Gastrocnemius medialis (tissue), 4 donors: Measurements from ENCODE around the gene SYNM. TPM values are rescaled to one million over a fixed set of nuclear protein-coding genes. Genes with fewer than 3 reads are reported as not detected.

Source experiments
- ATAC-seq, 2 donors: fragments of 150-250 bp; one replicate each; pipeline ENCODE4 v1.9.1; 2016
- DNase-seq, 2 donors: peaks; one replicate each; pipeline ENCODE4 v3.0.0-alpha.2; 2019
- H3K27ac ChIP-seq, 4 donors: fragments of 200-600 bp; sonication (generic); 1 replicate in 1 of 4; 2 replicates in 3 of 4; pipeline ENCODE4 v1.5.1; 2016 to 2018; ENCODE audit warnings: mild to moderate bottlenecking in 2 of 4, moderate library complexity in 1 of 4
- H3K27me3 ChIP-seq, 3 donors: fragments of 200-600 bp; sonication (generic) in 2 of 3; 1 replicate in 1 of 3; 2 replicates in 2 of 3; pipeline versions ENCODE4 v1.5.1 to v1.6.0; 2016 to 2019; ENCODE audit warnings: mild to moderate bottlenecking in 1 of 3, moderate library complexity in 1 of 3
- H3K36me3 ChIP-seq, 2 donors: fragments of 200-600 bp; sonication (generic) in 1 of 2; one replicate each; pipeline ENCODE4 v1.5.1; 2017 to 2018
- H3K4me1 ChIP-seq, 2 donors: fragments of 200-600 bp; sonication (generic) in 1 of 2; one replicate each; pipeline ENCODE4 v1.5.1; 2016 to 2017; ENCODE audit warnings: mild to moderate bottlenecking in 2 of 2
- H3K4me3 ChIP-seq, 4 donors: fragments of 200-600 bp; sonication (generic) in 3 of 4; 1 replicate in 1 of 4; 2 replicates in 3 of 4; pipeline ENCODE4 v1.5.1; 2016 to 2019; ENCODE audit warnings: mild to moderate bottlenecking in 2 of 4
- H3K9me3 ChIP-seq, 3 donors: fragments of 200-600 bp; sonication (generic) in 2 of 3; 1 replicate in 1 of 3; 2 replicates in 2 of 3; pipeline ENCODE4 v1.5.1; 2016 to 2019
- POLR2A ChIP-seq, 2 donors: fragments of 450-650 bp; IDR thresholded peaks; one replicate each; pipeline ENCODE4 v1.6.1; 2017; ENCODE audit warnings: antibody characterized with exemption in 2 of 2, mild to moderate bottlenecking in 2 of 2, moderate library complexity in 2 of 2
- in situ Hi-C, 4 donors: fragments of 200-750 bp; cut with MboI; loops; one replicate each; pipeline versions ENCODE4 v1.15.0 to v1.8.0; 2017; ENCODE audit warnings: low sequenced_read_pairs in 4 of 4
- intact Hi-C: fragments of 100-400 bp; cut with DNase I; formaldehyde crosslinking; loops from one replicate; pipeline ENCODE4 v1.15.1; 2023; ENCODE audit warnings: low total_unique reads
- total RNA-seq, 4 donors: library from RNA; depleted of rRNA; stranded (reverse); fragments of >200 nt; gene quantifications; one replicate each; pipeline versions ENCODE4 v1.1.0 to v1.2.3, GENCODE V29; 2016
- TF ChIP-seq, protein P1 (sequence below), 5 experiments: fragments of 450-650 bp in 3 of 5; fragments of 200-600 bp in 2 of 5; sonication (generic) in 2 of 5; IDR thresholded peaks in 4 of 5; conservative IDR thresholded peaks in 1 of 5; 1 replicate in 4 of 5; 2 replicates in 1 of 5; pipeline ENCODE4 v1.5.1; 2016 to 2019; ENCODE audit warnings: antibody characterized with exemption in 5 of 5, mild to moderate bottlenecking in 3 of 5, moderate library complexity in 3 of 5

SYNM gene
- total RNA-seq, 4 donors from 2014 or later, result 200 to 308 (median 266) TPM

DNA sequence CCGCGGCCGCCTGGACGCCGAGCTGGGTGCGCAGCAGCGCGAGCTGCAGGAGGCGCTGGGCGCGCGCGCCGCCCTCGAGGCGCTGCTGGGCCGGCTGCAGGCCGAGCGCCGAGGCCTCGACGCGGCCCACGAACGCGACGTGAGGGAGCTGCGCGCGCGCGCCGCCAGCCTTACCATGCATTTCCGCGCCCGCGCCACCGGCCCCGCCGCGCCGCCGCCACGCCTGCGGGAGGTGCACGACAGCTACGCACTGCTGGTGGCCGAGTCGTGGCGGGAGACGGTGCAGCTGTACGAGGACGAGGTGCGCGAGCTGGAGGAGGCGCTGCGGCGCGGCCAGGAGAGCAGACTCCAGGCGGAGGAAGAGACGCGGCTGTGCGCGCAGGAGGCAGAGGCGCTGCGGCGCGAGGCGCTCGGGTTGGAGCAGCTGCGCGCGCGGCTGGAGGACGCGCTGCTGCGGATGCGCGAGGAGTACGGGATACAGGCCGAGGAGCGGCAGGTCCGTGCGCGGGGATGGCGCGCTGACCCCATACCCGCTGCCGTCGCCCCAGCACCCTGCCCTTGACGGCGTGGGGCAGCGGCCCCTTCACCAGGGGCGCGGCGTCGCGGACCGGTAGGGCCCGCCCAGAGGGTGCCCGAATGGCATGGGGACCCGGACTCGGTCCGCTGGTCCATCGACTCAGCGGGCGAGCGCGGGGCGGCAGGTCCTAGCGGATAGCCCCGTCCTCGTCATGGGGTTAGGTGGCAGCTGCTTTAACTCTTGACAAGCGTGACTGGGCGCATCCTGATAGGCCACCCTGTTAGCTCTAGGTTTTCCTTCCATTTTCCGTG lies 848 bp downstream of the SYNM start:
- H3K27me3 ChIP-seq, result no peaks in the 10 kb centered on the region
- ATAC-seq (peak; percentile 44 to 49), DNase-seq (peak; percentile 62 to 72)
- intact Hi-C loops (loop anchor here (2.0 to 10.0 kb wide), 4 partner anchors 19 to 599 kb away; no protein-coding TSS in a partner anchor), in situ Hi-C loops (loop anchor here in 2 of 4 donors (25.0 kb wide), 1 partner anchor 632 kb away; the partner anchor contains the start of gene LYSMD4 (in 2 of the 2))
- H3K9me3 ChIP-seq, result no peaks in the 10 kb centered on the region
- no peaks in the 10 kb centered on the region for H3K36me3 ChIP-seq
- H3K4me3 ChIP-seq, result peak overlapping the region; percentile 63 to 86 (median 75)
- peaks cover 51 to 62% of the 10 kb centered on the region in 2 donors for H3K4me1 ChIP-seq
- peak overlapping the region; percentile 88 to 97 (median 94) for H3K27ac ChIP-seq
- TF ChIP-seq POLR2A (IDR thresholded peaks at IDR 0.05), result peak; percentile 65 to 75
- TF ChIP-seq, protein P1, sequence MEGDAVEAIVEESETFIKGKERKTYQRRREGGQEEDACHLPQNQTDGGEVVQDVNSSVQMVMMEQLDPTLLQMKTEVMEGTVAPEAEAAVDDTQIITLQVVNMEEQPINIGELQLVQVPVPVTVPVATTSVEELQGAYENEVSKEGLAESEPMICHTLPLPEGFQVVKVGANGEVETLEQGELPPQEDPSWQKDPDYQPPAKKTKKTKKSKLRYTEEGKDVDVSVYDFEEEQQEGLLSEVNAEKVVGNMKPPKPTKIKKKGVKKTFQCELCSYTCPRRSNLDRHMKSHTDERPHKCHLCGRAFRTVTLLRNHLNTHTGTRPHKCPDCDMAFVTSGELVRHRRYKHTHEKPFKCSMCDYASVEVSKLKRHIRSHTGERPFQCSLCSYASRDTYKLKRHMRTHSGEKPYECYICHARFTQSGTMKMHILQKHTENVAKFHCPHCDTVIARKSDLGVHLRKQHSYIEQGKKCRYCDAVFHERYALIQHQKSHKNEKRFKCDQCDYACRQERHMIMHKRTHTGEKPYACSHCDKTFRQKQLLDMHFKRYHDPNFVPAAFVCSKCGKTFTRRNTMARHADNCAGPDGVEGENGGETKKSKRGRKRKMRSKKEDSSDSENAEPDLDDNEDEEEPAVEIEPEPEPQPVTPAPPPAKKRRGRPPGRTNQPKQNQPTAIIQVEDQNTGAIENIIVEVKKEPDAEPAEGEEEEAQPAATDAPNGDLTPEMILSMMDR (IDR thresholded peaks at IDR 0.05 in 4 of 5, conservative IDR thresholded peaks at IDR 0.05 in 1 of 5), result peak in 2 of 5 experiments; percentile 16 to 17

DNA sequence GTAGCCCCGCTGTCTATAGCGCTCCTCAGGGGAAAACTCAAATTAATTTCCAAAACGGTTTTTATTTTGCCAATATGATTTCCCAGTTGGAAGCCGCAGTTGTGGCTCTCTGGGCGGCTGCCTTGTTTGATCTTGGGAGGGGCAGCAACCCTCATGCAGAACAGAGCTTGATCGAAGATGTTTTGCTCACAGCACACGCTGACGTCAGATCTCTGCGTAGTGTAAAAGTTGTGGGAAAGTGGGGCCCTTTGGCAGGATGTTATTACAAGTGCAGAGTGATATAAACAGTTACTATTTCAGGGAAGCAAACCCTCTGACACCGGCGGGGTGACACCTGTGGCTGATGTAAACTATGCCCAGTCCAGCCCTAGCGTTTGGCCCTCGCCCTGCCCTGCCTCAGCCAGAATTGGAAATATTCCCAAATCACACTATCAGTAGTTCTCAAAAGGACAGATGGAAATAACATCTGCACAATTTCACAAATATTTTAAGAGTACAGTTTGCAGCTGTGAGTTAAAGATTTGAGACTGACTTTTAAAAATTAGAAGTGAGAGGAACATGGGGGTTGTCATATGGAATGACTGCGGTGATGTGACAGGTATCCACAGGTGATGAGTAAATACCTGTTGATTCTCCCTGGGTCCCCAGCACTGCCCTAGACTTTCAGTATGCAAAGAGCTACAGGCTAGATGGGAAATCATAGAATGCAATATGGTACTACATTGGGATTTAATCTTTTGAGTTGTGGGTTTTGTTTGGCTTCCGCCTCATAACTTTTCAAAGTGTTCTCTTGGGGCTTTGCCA lies 1.7 kb downstream of the SYNM start:
- H3K9me3 ChIP-seq, result no peaks in the 10 kb centered on the region
- ATAC-seq (peak in 1 of 2 donors; percentile 14), DNase-seq (peak; percentile 33 to 50)
- H3K27me3 ChIP-seq, result no peaks in the 10 kb centered on the region
- TF ChIP-seq, protein P1 (IDR thresholded peaks at IDR 0.05 in 4 of 5, conservative IDR thresholded peaks at IDR 0.05 in 1 of 5), result no peak
- no peak for TF ChIP-seq POLR2A (IDR thresholded peaks at IDR 0.05)
- H3K27ac ChIP-seq, result peak overlapping the region; percentile 88 to 97 (median 94)
- intact Hi-C loops, result loop anchor here (1.0 to 10.0 kb wide), 4 partner anchors 18 to 598 kb away; partner anchors contain the start of gene LRRC28
- H3K4me1 ChIP-seq, result peaks cover 60 to 65% of the 10 kb centered on the region in 2 donors
- H3K4me3 ChIP-seq, result peak overlapping the region; percentile 63 to 86 (median 71)
- in situ Hi-C loops, result loop anchor here in 2 of 4 donors (25.0 kb wide), 1 partner anchor 631 kb away; the partner anchor contains the start of gene LYSMD4 (in 2 of the 2)
- no peaks in the 10 kb centered on the region for H3K36me3 ChIP-seq

DNA sequence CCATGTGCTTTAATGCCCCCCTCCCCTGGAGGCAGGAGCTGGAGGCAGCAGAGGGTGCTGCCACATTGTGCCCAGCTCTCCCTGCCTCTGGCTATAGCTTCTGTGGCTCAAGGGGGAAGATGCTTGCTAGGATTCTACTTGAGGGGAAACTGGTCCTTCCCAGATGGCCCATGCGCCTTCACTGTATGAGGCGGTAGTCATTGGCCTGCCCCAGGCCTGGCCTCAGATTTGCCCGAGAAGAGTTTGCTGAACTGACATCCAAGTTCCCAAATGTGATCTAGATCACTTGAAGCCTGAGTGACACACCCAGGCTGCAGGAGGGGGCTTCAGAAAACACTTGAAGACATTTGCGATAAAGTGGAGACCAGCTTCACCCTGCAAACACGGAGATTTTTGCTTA lies 4.1 kb downstream of the SYNM start:
- Histone ChIP-seq H3K9me3 (no peaks in the 10 kb centered on the region), H3K27me3 (no peaks in the 10 kb centered on the region), H3K4me3 (peak overlapping the region in 1 of 4 donors; percentile 1), H3K36me3 (no peaks in the 10 kb centered on the region), H3K4me1 (peaks cover 72 to 76% of the 10 kb centered on the region in 2 donors), H3K27ac (peak overlapping the region; percentile 88 to 97 (median 94))
- ATAC-seq (no peak), DNase-seq (no peak)
- intact Hi-C loops, result loop anchor here (10.0 kb wide), 1 partner anchor 596 kb away; no protein-coding TSS in a partner anchor
- TF ChIP-seq, protein P1 (IDR thresholded peaks at IDR 0.05 in 4 of 5, conservative IDR thresholded peaks at IDR 0.05 in 1 of 5), result peak in 1 of 5 experiments; percentile 5
- no peak for TF ChIP-seq POLR2A (IDR thresholded peaks at IDR 0.05)
- in situ Hi-C loops, result loop anchor here in 2 of 4 donors (25.0 kb wide), 1 partner anchor 628 kb away; the partner anchor contains the start of gene LYSMD4 (in 2 of the 2)

DNA sequence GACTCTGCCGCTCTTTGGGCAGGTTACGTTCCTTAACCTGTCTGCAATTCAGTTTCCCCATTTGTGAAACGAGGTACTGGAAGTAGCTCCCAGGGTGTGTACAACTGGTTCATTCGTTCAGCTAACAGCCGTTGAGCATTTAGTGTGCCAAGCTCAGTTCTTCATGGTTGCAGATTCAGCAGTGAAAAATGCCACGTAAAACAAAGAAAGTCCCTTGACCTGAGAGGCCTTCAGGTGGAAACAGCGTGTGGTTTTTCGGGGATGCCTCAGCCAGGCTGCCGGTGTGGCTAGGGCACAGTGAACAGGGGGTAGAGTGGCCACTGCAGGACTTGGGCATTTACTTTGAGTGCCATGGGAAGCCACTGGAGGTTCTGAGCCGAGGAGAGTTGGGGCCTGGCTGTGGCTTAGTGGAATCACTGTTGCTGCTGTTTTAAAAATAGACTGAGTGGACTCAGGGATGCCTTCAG lies 4.7 kb downstream of the SYNM start:
- ATAC-seq, result peak in 1 of 2 donors; percentile 13
- Histone ChIP-seq H3K27ac (peak overlapping the region; percentile 88 to 97 (median 94)), H3K27me3 (no peaks in the 10 kb centered on the region), H3K36me3 (no peaks in the 10 kb centered on the region), H3K4me1 (peaks cover 78 to 80% of the 10 kb centered on the region in 2 donors), H3K4me3 (peak overlapping the region in 1 of 4 donors; percentile 22), H3K9me3 (no peaks in the 10 kb centered on the region)
- TF ChIP-seq, protein P1 (IDR thresholded peaks at IDR 0.05 in 4 of 5, conservative IDR thresholded peaks at IDR 0.05 in 1 of 5), result no peak
- peak in 1 of 2 donors; percentile 6 for TF ChIP-seq POLR2A (IDR thresholded peaks at IDR 0.05)
- DNase-seq, result peak in 1 of 2 donors; percentile 52
- intact Hi-C loops (loop anchor here (10.0 kb wide), 1 partner anchor 595 kb away; no protein-coding TSS in a partner anchor), in situ Hi-C loops (loop anchor here in 2 of 4 donors (25.0 kb wide), 1 partner anchor 628 kb away; the partner anchor contains the start of gene LYSMD4 (in 2 of the 2))
